NCI-H187 treated with DMSO at 0.1 percent for 48 hours (cell line): ENCODE measurements around the gene DCUN1D1.

Source experiments
- DNase-seq: peaks from one replicate; lab custom pipeline; 2025; lab: John Stamatoyannopoulos, UW

Gene DCUN1D1

DNA sequence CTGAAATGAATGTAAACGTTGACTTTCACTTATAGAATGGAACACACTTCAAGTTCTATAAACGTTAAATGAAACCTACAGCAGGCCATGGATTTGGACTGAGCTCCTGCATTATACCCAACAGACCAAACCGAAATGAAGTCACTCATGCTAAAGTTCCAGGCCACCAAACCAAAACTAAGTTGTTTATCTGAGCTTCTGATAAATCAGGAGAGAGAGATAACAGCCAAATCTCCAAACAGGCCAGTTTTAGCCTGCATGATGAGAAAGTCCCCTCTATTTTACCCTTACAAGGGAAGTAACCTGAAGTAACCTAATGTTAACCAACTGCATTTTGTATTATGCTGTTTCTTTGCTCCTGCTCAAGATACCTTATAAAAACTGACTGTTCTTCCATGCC lies 44.5 kb downstream of the DCUN1D1 start:
- DNase-seq = no peak

DNA sequence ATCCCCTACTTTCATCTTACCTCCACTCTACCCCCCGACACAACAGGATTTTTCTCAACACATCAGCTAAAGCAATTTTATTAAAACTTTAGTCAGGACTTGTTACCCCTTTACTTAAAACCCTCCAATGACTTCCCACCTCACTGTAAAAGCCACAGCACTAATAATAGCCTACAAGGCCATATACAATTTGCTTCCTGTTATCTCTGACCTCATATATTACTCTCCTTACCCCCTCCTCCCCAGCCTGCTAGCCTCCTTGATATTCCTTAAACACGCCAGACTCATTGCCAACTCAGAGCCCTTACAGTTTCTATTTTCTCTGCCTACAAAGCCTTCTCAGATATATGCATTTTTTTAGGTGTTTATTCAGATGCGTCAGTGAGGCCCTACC lies 54.4 kb downstream of the DCUN1D1 start:
- DNase-seq = no peak

DNA sequence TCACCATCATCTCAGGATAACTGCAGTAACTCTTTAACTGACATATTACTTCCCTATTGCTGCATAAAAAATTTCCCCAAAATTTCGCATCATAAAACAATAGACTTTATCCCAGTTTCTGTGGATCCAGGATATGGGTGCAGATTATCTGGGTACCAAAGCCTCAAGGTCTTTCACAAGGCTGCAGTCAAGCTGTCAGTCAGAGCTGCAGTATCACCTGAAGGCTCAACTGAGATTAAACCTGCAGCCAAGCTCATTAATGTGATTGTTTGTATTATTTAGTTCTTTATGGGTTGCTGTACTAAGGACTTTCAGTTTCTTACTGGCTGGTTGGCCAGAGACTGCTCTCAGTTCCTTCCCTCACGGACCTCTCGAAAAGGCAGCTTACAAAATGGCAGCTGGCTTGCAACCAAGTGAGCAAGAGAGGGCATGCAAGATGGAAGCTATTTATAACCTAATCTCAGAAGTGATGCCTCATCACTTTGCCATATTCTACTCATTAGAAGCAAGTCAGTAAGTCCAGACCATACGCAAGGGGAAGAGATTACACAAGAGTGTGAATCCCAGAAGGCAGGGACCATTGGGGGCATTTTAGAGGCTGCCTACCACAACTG lies 54.9 kb downstream of the DCUN1D1 start:
- no peak for DNase-seq

DNA sequence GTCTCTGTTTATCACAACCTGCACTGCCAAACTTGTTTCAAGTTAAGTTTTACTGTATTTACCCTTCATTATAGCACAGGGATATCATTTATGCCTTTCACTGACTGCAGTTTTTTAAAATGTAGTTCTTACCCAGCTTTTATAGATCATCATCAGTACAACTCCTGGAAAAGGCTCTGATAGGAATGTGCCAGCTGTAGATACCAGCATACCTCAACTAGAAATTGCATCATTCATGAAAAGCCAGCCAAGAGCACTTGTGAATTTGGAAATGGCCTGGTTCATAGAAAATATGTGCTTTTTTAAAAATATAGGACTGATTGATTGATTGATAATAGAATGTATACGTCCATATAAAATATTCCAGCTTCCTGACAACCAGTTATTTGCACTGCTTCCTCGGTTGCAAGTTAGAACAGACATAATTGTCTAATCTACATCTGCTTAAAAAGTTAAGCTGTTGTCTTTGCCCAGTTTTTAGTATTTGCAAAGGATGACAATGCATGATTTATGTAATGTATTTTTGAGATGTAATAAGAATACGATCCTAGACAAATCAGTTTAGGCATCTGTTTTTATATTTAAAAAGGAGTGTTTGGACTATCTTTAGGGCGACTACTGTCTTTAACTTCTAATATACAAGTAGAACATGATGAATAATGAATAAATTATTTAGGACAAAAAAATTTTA lies 58.5 kb downstream of the DCUN1D1 start:
- no peak for DNase-seq

DNA sequence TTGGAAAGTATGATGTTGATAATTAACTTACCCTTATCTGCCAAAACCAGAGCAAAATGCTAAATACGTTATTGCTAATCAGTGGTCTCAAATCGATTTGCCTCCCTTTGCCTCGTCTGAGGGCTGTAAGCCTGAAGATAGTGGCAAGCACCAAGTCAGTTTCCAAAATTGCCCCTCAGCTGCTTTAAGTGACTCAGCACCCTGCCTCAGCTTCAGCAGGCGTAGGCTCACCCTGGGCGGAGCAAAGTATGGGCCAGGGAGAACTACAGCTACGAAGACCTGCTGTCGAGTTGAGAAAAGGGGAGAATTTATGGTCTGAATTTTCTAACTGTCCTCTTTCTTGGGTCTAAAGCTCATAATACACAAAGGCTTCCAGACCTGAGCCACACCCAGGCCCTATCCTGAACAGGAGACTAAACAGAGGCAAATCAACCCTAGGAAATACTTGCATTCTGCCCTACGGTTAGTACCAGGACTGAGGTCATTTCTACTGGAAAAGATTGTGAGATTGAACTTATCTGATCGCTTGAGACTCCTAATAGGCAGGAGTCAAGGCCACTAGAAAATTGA lies 59.7 kb downstream of the DCUN1D1 start:
- no peak for DNase-seq

DNA sequence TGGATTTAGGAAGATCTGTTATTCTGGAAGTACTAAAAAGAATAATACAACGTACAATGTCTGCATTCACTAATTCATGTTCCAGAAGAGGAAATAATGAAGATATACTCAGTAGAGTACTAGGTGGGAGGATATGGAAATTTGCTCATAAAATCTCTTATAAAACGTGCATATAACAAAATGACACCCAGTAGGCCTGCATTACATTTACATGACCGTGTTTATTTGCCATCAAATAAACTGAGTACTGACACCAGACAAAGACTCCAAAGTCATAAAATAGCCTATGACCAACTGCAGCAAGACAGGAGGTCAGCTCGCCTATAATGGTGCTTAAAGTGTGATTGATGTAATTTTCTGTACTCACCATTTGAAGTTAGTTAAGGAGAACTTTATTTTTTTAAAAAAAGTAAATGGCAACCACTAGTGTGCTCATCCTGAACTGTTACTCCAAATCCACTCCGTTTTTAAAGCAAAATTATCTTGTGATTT lies 60.4 kb downstream of the DCUN1D1 start:
- DNase-seq = no peak

DNA sequence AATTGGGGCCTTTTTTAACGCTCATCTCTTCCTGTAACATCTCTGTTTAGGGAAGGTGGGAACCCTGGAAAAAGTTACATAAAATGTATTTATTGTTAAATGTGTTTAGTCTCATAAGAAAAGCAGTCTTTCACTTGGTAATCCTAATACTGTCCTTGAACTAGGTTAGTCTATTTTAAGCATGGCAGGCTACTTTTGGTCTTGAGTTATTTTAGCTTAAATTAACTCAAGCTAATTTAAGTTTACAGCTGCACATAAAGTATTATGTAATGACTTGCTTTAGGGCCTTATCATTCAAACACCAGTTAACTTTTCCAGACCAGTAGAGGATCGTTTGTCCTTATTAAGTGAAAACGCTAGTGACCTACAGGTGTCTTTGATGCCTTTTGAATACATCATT lies 63.2 kb downstream of the DCUN1D1 start:
- no peak for DNase-seq

DNA sequence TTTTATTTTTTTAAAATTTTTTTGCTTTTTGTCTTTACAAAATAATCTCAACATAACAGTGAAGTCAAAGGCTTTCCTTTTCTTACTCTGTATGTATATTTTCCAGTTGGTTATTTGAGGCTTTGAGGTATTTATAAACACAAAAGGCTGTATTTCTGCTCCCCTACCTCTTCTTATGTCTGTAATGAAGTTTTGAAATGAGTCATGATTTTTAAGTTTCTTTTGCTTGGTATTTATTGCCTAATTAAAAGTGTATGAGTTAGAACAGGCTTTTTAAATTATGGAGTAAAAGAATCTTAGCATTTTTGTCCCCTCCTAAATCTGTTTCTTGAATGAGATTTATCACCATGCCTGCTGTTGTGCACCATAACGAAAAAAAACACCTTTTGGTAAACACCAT lies 66.0 kb downstream of the DCUN1D1 start:
- DNase-seq = no peak

DNA sequence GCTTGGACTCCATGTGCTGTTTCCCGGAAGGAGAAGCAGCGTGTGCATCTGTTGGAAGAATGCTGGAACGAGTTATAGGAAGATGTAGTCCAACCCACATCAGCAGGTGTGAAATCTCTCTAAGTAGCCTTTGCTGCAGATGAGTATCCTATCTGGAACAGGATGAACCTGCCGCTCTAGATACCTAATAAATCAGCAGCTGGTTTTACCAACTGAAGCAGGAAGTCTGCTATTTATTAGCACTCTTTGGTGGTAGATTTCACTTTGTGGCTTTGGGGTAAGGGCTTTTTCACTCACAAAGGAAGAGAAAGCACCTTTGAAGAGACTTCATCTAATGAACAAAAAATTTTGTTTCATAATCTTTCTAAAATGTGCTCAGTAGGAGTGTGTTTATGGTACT lies 66.4 kb downstream of the DCUN1D1 start:
- no peak for DNase-seq

DNA sequence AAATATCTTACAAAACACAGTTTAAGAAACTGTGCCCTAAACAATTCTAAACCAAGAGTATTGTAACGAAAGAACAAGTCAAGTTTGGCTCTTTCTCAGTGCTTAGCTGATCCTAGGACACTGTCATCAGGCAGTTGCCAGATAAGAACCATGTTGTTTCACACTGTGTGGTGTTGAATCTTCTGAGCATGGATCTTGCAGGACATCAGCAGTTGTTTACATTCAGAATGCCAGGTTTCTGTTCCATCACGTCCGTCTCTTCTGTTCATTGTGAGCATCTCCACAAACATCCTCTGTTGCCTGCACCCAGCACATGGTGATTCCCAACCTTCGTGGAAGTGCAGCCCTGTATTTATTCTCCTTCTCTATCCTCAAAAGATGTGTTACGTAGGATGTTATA lies 67.9 kb downstream of the DCUN1D1 start:
- no peak for DNase-seq

DNA sequence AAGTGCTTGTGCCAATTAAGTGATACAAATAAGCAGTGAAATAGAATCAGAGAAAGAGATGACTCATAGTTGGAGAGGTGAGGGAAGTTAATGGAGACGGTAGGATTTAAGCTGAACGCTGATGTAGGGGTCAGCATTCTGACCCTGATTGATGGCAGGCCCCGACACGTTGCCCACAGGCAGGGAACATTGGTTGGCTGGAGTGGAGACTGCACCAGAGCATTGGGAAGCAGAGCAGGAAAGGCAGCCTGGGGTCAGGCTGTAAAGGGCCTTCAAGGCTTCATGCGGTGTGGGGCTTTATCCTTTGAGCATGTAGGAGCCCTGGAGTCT lies 68.6 kb downstream of the DCUN1D1 start:
- no peak for DNase-seq

DNA sequence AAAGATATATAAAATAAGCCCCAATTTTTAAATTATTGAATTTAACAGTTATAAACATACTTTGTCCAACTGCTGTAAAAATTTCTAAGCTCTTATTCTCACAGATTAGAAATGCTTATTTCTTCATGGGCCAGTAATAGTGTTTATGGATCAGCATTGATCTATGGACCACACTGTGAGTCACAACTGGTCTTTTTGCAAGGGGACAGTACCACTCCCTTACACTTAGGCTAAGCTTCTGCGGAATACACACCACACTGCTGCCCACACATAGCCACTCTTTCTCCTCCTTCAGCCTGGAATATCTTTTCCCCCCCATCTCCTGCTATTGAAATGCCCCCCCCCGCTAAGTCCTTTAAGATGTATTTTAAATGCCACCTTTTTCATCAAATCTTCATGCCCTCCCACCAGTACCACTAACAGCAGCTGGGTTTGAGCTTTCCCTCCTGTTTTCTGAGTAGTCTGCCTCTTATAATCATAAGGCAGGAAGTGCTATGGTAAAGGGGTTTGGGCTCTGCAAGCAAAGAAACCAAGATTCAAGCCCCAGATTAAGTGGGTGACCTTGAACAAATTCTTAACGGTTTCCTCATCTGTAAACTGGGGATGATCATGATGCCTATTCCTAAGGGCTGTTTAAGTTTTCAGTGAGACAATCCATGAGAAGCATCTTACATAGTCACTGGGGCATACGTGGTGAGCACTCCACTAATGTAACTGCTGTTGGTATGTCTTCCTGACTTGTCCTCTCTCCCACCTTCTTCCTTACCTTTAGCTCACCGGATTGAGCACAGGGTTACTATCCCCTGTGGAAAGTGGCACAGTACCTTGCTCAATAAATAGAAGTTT lies 69.2 kb downstream of the DCUN1D1 start:
- DNase-seq = no peak

DNA sequence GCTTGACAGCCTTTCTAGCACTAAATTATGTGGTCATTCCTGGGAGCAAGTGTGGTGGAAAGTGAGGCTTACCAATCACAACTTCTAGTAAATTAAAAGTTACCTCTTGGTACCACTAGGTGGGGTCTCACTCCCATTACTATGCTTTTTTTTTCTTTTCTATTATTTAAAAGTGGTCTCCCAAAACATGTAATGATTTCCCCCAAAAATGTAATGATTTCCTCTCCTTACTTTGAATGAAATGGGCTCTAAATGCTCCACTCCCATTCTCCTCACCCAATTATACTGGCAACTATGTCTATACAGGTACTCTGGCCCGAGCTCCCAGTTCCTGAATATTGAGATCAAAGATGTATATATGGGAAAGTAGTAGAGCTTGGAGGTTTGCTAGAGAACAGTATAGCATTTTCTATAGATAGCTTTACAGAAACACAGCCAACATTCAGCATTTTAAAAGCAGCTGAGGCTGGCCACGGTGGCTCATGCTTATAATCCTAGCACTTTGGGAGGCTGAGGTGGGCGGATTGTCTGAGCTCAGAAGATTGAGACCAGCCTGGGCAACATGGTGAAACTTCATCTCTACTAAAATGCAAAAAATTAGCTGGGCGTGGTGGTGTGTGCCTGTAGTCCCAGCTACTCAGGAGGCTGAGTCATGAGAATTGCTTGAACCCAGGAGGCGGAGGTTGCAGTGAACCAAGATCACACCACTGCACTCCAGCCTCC lies 70.9 kb downstream of the DCUN1D1 start:
- DNase-seq = no peak

DNA sequence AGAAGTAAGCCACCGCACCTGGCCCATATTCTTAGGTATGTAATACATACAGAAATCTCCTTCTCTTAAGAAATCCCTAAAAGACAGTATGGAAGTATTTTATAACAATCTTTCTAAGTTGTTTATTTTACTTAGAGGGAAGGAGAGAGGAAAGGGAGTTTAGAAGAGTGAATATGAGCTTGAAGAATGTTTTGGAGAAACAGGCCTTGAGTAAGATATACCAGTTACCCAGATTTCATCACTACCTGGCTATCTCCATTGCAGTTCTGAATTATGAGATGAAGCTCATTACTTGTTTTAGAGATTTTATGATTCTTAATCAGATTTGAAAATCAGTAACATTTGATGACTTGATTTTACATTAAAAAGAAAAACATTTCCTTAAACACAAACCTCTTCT lies 71.9 kb downstream of the DCUN1D1 start:
- DNase-seq = no peak

DNA sequence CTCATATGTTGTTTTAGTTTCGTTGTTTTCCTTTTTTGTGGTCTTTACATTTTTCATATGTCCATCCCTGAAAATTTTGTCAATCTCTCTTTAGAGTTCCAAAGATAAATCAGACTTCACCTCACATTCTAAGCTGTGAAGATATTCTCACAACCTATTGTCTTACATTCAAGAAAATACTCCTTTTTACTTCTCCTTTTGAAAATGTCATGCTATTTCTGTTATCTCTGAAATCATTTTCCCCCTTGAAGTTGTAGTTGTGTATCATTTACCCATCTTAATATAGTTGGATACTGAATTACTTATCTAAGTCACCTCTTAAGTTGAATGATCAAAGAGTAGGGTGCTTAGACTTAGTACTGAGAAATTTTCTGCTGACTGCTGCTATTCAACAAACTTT lies 74.3 kb downstream of the DCUN1D1 start:
- no peak for DNase-seq

DNA sequence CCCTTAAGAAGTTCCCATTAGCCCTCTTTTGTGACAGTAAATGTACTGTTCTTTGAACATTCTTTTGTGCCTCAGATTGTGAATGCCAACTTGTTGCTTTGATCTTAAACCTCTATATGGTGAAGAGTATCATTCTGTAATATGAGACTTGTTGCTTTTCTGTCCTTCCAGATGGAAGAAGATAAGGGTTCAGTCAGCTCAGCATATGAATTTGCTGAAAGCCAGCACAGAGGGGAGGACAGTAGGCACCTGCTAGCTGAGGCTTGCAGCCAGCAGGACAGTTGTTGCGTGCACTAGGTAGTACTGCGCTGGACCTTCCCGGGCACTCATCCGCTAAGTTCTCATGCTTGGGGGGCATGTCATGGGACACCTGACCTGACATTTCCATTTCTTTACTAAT lies 74.7 kb downstream of the DCUN1D1 start:
- no peak for DNase-seq

DNA sequence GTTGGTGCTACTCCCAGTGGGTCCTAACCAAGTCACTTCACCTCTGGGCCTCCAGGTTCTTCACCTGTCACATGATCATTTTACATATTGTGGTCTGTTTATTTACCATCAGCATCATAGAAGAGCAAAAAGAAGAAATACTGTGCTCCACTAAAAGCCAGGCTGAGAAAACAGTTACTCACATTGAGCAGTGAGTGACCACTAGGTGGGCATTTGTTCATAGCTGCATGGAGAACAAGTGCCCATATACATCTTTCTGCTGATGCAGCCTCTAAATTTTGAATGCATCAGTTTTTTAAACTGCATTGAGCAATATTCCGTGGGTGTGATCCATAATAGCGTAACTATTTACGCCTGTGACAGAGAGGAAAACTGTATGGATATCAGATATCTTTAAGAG lies 76.2 kb downstream of the DCUN1D1 start:
- no peak for DNase-seq

DNA sequence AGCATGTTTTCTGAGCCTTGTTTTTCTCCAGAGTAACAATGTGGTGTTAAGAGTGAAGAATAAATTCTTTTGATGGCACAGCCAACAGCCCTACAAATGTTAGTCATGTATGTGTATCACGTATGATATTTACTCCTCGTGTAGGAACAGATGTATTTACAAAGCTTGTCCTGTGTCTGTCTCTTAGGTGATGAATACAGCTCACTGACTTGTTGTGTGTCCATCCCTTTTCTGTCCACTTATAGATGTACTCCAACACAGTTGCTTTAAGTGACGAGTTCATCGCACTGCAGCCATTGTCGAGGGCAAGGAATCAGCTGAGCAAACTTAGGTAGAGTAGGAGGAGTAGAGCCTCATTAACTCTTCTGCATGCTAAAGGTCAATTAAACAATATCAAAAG lies 78.1 kb downstream of the DCUN1D1 start:
- no peak for DNase-seq

DNA sequence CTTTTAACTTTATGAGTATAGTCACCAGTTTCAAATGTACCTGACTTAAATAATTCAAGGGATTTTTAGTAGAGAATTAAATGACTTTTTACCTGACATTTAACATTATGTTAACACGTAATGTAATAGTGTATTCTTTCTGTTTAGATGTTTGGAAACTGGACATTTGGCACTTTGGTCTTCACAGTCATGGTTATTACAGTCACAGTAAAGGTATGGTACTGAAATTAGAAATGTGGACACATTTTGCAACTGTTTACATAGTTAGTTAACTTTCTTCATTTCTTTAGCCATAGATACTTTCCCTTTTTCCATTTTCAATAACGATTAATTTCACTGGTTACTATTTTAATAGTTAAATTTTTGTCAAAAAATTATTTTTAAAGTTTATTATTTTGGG lies 83.8 kb downstream of the DCUN1D1 start:
- no peak for DNase-seq

DNA sequence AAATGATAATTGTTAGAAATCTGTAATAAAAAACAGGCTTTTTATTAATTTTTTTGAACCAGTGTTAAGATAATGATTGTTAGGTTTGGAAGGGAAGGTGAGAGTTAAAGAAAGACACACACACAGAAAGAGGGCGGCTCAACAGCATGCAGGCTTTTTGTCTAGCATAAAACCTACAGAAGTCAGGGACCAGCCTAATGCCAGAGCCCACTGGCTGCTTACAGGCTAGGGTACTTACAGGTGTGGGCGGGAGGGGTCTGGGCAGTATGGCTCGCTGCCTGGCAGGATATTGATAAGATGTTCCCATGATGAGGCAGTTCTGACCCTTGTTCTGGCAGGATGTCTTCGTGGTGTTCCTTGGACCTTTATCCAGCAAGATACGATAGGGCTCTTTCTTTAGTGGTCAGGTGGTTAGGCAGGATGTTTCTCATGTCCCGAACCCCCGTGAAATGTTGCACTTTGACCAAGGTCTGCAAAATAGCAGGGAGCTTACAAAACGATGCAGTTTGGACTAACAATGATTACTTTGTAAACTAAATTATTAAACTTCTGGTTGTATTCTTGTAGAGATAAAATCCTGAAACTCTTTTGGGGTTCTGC lies 84.7 kb downstream of the DCUN1D1 start:
- no peak for DNase-seq

DNA sequence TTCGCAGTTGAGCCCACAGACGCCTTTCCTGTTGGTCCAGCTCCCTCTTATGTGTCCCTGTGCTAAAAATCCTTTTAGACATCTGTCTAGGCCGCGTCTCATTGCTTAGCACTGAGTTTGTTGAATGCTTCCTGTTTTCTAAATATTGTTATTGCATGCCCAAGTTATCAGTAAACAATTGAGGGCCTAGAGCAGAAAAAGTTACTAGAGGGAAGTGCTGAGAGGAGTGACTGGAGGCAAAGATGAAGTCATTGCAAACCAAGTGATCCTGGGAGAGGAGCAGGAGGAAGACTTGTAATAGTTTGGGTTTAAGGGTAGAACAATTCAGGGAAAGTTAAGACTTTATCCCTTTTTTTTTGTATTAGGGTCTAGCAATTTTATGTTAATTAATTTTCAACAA lies 88.1 kb downstream of the DCUN1D1 start:
- no peak for DNase-seq

DNA sequence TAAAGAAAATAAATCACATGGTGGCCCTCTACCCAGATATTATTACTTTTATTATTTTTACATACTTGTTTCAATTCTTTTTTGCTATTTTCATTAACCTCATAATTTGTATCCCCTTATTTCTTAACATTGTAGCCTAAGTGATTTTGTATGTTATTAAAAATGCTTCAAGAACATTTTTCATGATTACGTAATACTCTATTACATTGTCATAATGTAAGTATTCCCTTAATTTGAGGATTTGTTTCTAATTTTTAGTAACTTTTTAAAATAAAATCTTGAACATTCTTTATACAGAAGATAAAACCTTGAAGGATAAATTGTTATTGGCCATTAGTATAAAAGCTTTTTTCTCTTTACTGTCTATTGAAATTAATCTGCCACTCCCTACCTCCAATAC lies 89.0 kb downstream of the DCUN1D1 start:
- no peak for DNase-seq
